H1 (cell line): Measurements from ENCODE around the gene WHAMM. TPM values are rescaled to one million over a fixed set of nuclear protein-coding genes. Genes with fewer than 3 reads are reported as not detected.

Source experiments
- CTCF ChIA-PET: fragments of 300-600 bp; sonication (Branson Sonifier 250); formaldehyde crosslinking; loops from one replicate; lab custom pipeline; 2021; ENCODE audit not compliant: partially characterized antibody; lab: Charles Lee
- POLR2A ChIA-PET: fragments of 300-600 bp; sonication (Branson Sonifier 250); formaldehyde crosslinking; loops from one replicate; lab custom pipeline; 2021; ENCODE audit warnings: inconsistent platforms; ENCODE audit not compliant: partially characterized antibody; lab: Charles Lee
- DNase-seq, 2 experiments: peaks; one replicate each; pipeline versions ENCODE4 v3.0.0 to v3.0.0-alpha.2; 2010 to 2022; ENCODE audit warnings: low spot score in 2 of 2, low read depth in 1 of 2, mixed read lengths in 1 of 2
- FAIRE-seq: peaks from 2 replicates; lab custom pipeline; 2011; peaks lifted over from hg19 to GRCh38; lab: Jason Lieb, UNC
- H2AFZ ChIP-seq: 2 replicates; pipeline ENCODE4 v1.8.1; 2012; ENCODE audit warnings: low read length, inconsistent platforms
- H2AK5ac ChIP-seq: 2 replicates; pipeline ENCODE4 v1.6.1; 2013; ENCODE audit warnings: low read depth, low read length
- H2BK120ac ChIP-seq: replicated peaks from 2 replicates; pipeline ENCODE3; 2013; ENCODE audit warnings: low read depth, low read length, inconsistent platforms
- H2BK12ac ChIP-seq: 2 replicates; pipeline ENCODE4 v1.6.1; 2013; ENCODE audit warnings: low read depth, low read length
- H2BK15ac ChIP-seq: 2 replicates; pipeline ENCODE4 v1.6.1; 2013; ENCODE audit warnings: low read length
- H2BK20ac ChIP-seq: 2 replicates; pipeline ENCODE4 v1.6.1; 2013; ENCODE audit warnings: low read length
- H2BK5ac ChIP-seq: 2 replicates; pipeline ENCODE4 v1.6.1; 2013; ENCODE audit warnings: low read depth, low read length
- H3K14ac ChIP-seq: 2 replicates; pipeline ENCODE4 v1.6.1; 2013; ENCODE audit warnings: inconsistent platforms; ENCODE audit not compliant: insufficient read length
- H3K18ac ChIP-seq: 2 replicates; pipeline ENCODE4 v1.6.1; 2013; ENCODE audit warnings: low read length; ENCODE audit errors: extremely low read depth
- H3K23ac ChIP-seq: 2 replicates; pipeline ENCODE4 v1.6.1; 2013; ENCODE audit warnings: inconsistent platforms; ENCODE audit not compliant: insufficient read length
- H3K23me2 ChIP-seq: 2 replicates; pipeline ENCODE4 v1.6.1; 2013; ENCODE audit warnings: low read depth, low read length
- H3K27ac ChIP-seq: 2 replicates; pipeline ENCODE4 v1.6.1; 2011; ENCODE audit warnings: low read depth, low read length, inconsistent platforms
- H3K27me3 ChIP-seq, 4 experiments: replicated peaks in 1 of 4; 1 replicate in 1 of 4; 2 replicates in 3 of 4; pipeline versions ENCODE4 v1.6.1 to v1.8.1; 2011 to 2013; ENCODE audit warnings: low read length in 3 of 4, mild to moderate bottlenecking in 3 of 4, inconsistent platforms in 2 of 4, mixed read lengths in 2 of 4, moderate library complexity in 1 of 4; ENCODE audit not compliant: control insufficient read depth in 3 of 4, insufficient read depth in 3 of 4; ENCODE audit errors: extremely low read depth in 1 of 4
- H3K36me3 ChIP-seq, 4 experiments: 2 replicates each; pipeline versions ENCODE4 v1.6.1 to v1.8.1; 2011 to 2013; ENCODE audit warnings: mild to moderate bottlenecking in 4 of 4, low read length in 3 of 4, moderate library complexity in 2 of 4, control low read depth in 1 of 4, inconsistent platforms in 1 of 4; ENCODE audit not compliant: insufficient read depth in 4 of 4, control insufficient read depth in 2 of 4
- H3K4ac ChIP-seq: replicated peaks from 2 replicates; pipeline ENCODE3; 2013; ENCODE audit warnings: low read length, low read depth, mixed read lengths, inconsistent platforms; ENCODE audit not compliant: insufficient read length
- H3K4me1 ChIP-seq, 4 experiments: replicated peaks in 1 of 4; 1 replicate in 1 of 4; 2 replicates in 3 of 4; pipeline versions ENCODE4 v1.6.1 to v1.8.1; 2011 to 2013; ENCODE audit warnings: low read length in 3 of 4, inconsistent platforms in 2 of 4, mixed read lengths in 1 of 4; ENCODE audit not compliant: insufficient read depth in 4 of 4, control insufficient read depth in 3 of 4
- H3K4me2 ChIP-seq, 2 experiments: 2 replicates each; pipeline versions ENCODE4 v1.6.1 to v1.8.1; 2011 to 2013; ENCODE audit warnings: low read depth in 2 of 2, low read length in 2 of 2, control low read depth in 1 of 2, inconsistent platforms in 1 of 2, mild to moderate bottlenecking in 1 of 2; ENCODE audit not compliant: insufficient read depth in 1 of 2
- H3K4me3 ChIP-seq, 4 experiments: fragments of 200-600, 300-600 bp in 1 of 4; sonication (generic), shearing (Covaris generic), sonication (Bioruptor Twin) in 1 of 4; 2 replicates each; pipeline versions ENCODE4 v1.5.1 to v1.8.1; 2011 to 2016; ENCODE audit warnings: low read length in 4 of 4, low read depth in 3 of 4, control low read depth in 2 of 4, inconsistent platforms in 2 of 4, mild to moderate bottlenecking in 2 of 4, mixed read lengths in 1 of 4, moderate library complexity in 1 of 4; ENCODE audit not compliant: insufficient read depth in 2 of 4; ENCODE audit errors: extremely low read depth in 1 of 4
- H3K56ac ChIP-seq: replicated peaks from 2 replicates; pipeline ENCODE3; 2013; ENCODE audit warnings: low read depth, mild to moderate bottlenecking, mixed read lengths, low read length, inconsistent platforms; ENCODE audit not compliant: insufficient read length
- H3K79me1 ChIP-seq: 2 replicates; pipeline ENCODE4 v1.6.1; 2013; ENCODE audit warnings: low read depth, low read length, control low read depth
- H3K79me2 ChIP-seq, 2 experiments: 2 replicates each; pipeline versions ENCODE4 v1.6.1 to v1.8.1; 2012 to 2013; ENCODE audit warnings: low read length in 2 of 2, mild to moderate bottlenecking in 2 of 2, inconsistent platforms in 1 of 2; ENCODE audit not compliant: insufficient read depth in 2 of 2, control insufficient read depth in 1 of 2
- H3K9ac ChIP-seq, 4 experiments: replicated peaks in 1 of 4; 1 replicate in 1 of 4; 2 replicates in 3 of 4; pipeline versions ENCODE4 v1.6.1 to v1.8.1; 2011 to 2013; ENCODE audit warnings: low read depth in 3 of 4, low read length in 3 of 4, control low read depth in 2 of 4, mild to moderate bottlenecking in 2 of 4, moderate library complexity in 2 of 4, inconsistent platforms in 1 of 4; ENCODE audit errors: extremely low read depth in 1 of 4
- H3K9me3 ChIP-seq, 2 experiments: 2 replicates each; pipeline versions ENCODE4 v1.6.1 to v1.8.1; 2012 to 2013; ENCODE audit warnings: mild to moderate bottlenecking in 2 of 2, moderate library complexity in 2 of 2, control low read depth in 1 of 2, inconsistent platforms in 1 of 2, low read depth in 1 of 2, low read length in 1 of 2, mixed read lengths in 1 of 2; ENCODE audit not compliant: insufficient read depth in 2 of 2
- H4K20me1 ChIP-seq, 2 experiments: replicated peaks in 1 of 2; 2 replicates each; pipeline versions ENCODE3 to v1.8.1; 2011 to 2013; ENCODE audit warnings: inconsistent platforms in 2 of 2, low read length in 2 of 2, mild to moderate bottlenecking in 1 of 2; ENCODE audit not compliant: insufficient read depth in 2 of 2, control insufficient read depth in 1 of 2
- H4K5ac ChIP-seq: 2 replicates; pipeline ENCODE4 v1.6.1; 2013; ENCODE audit warnings: low read length, low read depth, mixed read lengths, inconsistent platforms; ENCODE audit not compliant: insufficient read length
- H4K8ac ChIP-seq: 2 replicates; pipeline ENCODE4 v1.8.0; 2013; ENCODE audit warnings: mild to moderate bottlenecking, moderate library complexity, low read length, inconsistent platforms; ENCODE audit not compliant: insufficient read depth; ENCODE audit errors: extremely low read depth
- H4K91ac ChIP-seq: replicated peaks from 2 replicates; pipeline ENCODE3; 2013; ENCODE audit warnings: low read length, mixed read lengths, inconsistent platforms; ENCODE audit not compliant: insufficient read length
- CBX8 ChIP-seq: fragments of 300-800, 300-1000 bp; sonication (generic); IDR thresholded peaks from 2 replicates; pipeline ENCODE4 v1.7.1; 2016; ENCODE audit warnings: low read depth, low read length, borderline replicate concordance
- EP300 ChIP-seq, 2 experiments: IDR thresholded peaks; 1 replicate in 1 of 2; 2 replicates in 1 of 2; pipeline ENCODE4 v1.6.1; 2011 to 2012; ENCODE audit warnings: low read depth in 2 of 2, low read length in 2 of 2, mild to moderate bottlenecking in 2 of 2, borderline replicate concordance in 1 of 2, inconsistent platforms in 1 of 2, moderate library complexity in 1 of 2
- KDM5A ChIP-seq: fragments of 200-600 bp; IDR thresholded peaks from 2 replicates; pipeline ENCODE4 v1.7.1; 2012; ENCODE audit warnings: mild to moderate bottlenecking, low read length, inconsistent platforms, mixed read lengths
- NANOG ChIP-seq: IDR thresholded peaks from 2 replicates; pipeline ENCODE4 v1.6.1; 2011; ENCODE audit warnings: low read length, low read depth, mild to moderate bottlenecking, inconsistent platforms; ENCODE audit not compliant: insufficient read depth, poor library complexity, severe bottlenecking
- PHF8 ChIP-seq: fragments of 200-600 bp; sonication (generic); conservative IDR thresholded peaks from 2 replicates; pipeline ENCODE4 v1.7.1; 2012; ENCODE audit warnings: low read depth, mild to moderate bottlenecking, inconsistent platforms, low read length, moderate library complexity
- POLR2A ChIP-seq, 2 experiments: IDR thresholded peaks; 1 replicate in 1 of 2; 2 replicates in 1 of 2; pipeline ENCODE4 v1.6.1; 2011; ENCODE audit warnings: low read depth in 2 of 2, low read length in 2 of 2, mild to moderate bottlenecking in 2 of 2; ENCODE audit errors: control extremely low read depth in 1 of 2
- POU5F1 ChIP-seq: IDR thresholded peaks from 2 replicates; pipeline ENCODE4 v1.6.1; 2011; ENCODE audit warnings: low read depth, mild to moderate bottlenecking, low read length, moderate library complexity
- RFX5 ChIP-seq: IDR thresholded peaks from 2 replicates; pipeline ENCODE4 v1.6.1; 2011; ENCODE audit warnings: low read depth, low read length, improper control_type of control experiment, borderline replicate concordance
- RNF2 ChIP-seq: fragments of 200-900, 300-1000 bp; sonication (generic); IDR thresholded peaks from 2 replicates; pipeline ENCODE4 v1.7.1; 2016; ENCODE audit warnings: borderline replicate concordance, low read depth, mild to moderate bottlenecking, antibody characterized with exemption, low read length; ENCODE audit not compliant: poor library complexity, severe bottlenecking; ENCODE audit errors: missing control alignments
- RXRA ChIP-seq: IDR thresholded peaks from 2 replicates; pipeline ENCODE4 v1.6.1; 2011; ENCODE audit warnings: low read depth, mild to moderate bottlenecking, low read length, moderate library complexity; ENCODE audit not compliant: insufficient read depth
- SRF ChIP-seq: IDR thresholded peaks from 2 replicates; pipeline ENCODE4 v1.6.1; 2011; ENCODE audit warnings: mild to moderate bottlenecking, low read depth, low read length, moderate library complexity
- TAF1 ChIP-seq: IDR thresholded peaks from 2 replicates; pipeline ENCODE4 v1.6.1; 2011; ENCODE audit warnings: mild to moderate bottlenecking, low read depth, low read length
- ZNF274 ChIP-seq: IDR thresholded peaks from 2 replicates; pipeline ENCODE4 v1.7.0; 2012; ENCODE audit warnings: low read length, borderline replicate concordance; ENCODE audit errors: extremely low read depth
- WGBS, 2 experiments: shearing (Covaris generic) in 1 of 2; methylation state at CpG; one replicate each; pipeline versions ENCODE4 v1.1.6 to v1.1.7; 2013 to 2015; ENCODE audit warnings: low lambda C conversion rate in 2 of 2, mixed read lengths in 2 of 2, inconsistent platforms in 1 of 2, low coverage in 1 of 2, missing lambda C conversion rate in 1 of 2; ENCODE audit not compliant: insufficient replicate concordance in 2 of 2, insufficient coverage in 1 of 2, insufficient read length in 1 of 2; ENCODE audit errors: extremely low coverage in 1 of 2, missing lambda C conversion rate in 1 of 2; 5-methylcytosine and 5-hydroxymethylcytosine counted together
- polyA plus RNA-seq, 7 experiments: library from polyadenylated mRNA; depleted of rRNA in 3 of 7; stranded (reverse) in 5 of 7; unstranded in 2 of 7; fragments of >200 nt in 5 of 7; fragments of 200-250 nt in 2 of 7; gene quantifications; 1 replicate in 5 of 7; 2 replicates in 1 of 7; 4 replicates in 1 of 7; pipeline versions ENCODE4 v1.2.1 to v1.2.3, GENCODE V29; 2011 to 2013; ENCODE audit warnings: missing spikeins in 2 of 7, mixed read lengths in 2 of 7
- total RNA-seq: library from RNA; stranded (reverse); fragmentation: NEBNext Ultra II Directional; extraction: Animal tissue kit (Norgen Biotek cat#: 25700); gene quantifications from 2 replicates; pipeline ENCODE4 v1.2.1, GENCODE V29; 2021
- TF ChIP-seq, protein P1 (sequence below): IDR thresholded peaks from 2 replicates; pipeline ENCODE4 v1.6.1; 2012; ENCODE audit warnings: inconsistent platforms

WHAMM gene
- total and polyA plus RNA-seq, 2 of the 8 experiments (the other 6 are each of a cell fraction or from before 2014, with no cell fraction given): 1.1 to 3.3 TPM

DNA sequence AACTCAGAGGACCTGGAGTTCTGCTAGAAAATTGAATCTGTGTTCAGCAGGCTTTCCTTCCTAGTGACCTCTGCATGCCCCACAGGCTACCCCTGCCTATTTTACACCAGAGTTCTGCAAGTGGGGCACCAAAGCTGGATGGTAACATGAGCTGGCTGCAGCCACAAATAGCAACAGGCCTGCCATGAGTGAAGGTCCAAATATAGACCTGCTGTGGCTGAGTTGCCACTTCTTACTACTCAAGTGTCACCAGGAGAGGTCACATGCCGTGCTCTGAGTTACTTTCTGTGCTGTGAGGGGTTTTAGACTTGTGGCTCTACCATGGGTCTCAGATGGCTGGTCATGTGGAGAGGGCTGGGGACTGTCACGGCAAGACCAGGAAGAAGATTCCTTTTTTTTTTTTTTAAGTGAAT, 3.4 kb upstream of the WHAMM start, which contains the start of gene FSD2:
Gene FSD2 (minus strand): TSS at position 76 of the 413 bp plus-strand sequence. CDS start 18,679 bp downstream, outside the sequence.
- Histone ChIP-seq H3K27ac (no peak within 1 kb of the TSS), H4K91ac (no peak within 1 kb of the TSS), H3K14ac (no peak within 1 kb of the TSS), H3K23me2 (peaks cover 5% of the 10 kb centered on the region; the same call in 1 of the 2 replicates), H2AK5ac (no peak within 1 kb of the TSS), H4K8ac (no peak within 1 kb of the TSS), H3K36me3 (no peaks in the 10 kb centered on the region), H2BK15ac (no peak within 1 kb of the TSS), H2BK120ac (no peak within 1 kb of the TSS), H2BK12ac (no peak within 1 kb of the TSS), H3K79me2 (no peaks in the 10 kb centered on the region), H3K56ac (no peak within 1 kb of the TSS), H3K79me1 (no peaks in the 10 kb centered on the region), H4K5ac (no peak within 1 kb of the TSS), H3K4ac (no peak within 1 kb of the TSS), H4K20me1 (no peaks in the 10 kb centered on the region), H2BK20ac (no peak within 1 kb of the TSS), H3K27me3 (peaks cover 0 to 4% (median 0%) of the 10 kb centered on the region in 4 experiments; a peak in 3 of 7 replicates), H3K4me2 (no peak within 1 kb of the TSS), H3K9me3 (no peaks in the 10 kb centered on the region), H3K23ac (no peak within 1 kb of the TSS), H3K18ac (no peak within 1 kb of the TSS), H2BK5ac (no peak within 1 kb of the TSS), H3K9ac (no peak within 1 kb of the TSS), H3K4me3 (no peak within 1 kb of the TSS), H2AFZ (no peak within 1 kb of the TSS), H3K4me1 (peaks cover 0 to 6% (median 0%) of the 10 kb centered on the region in 4 experiments; a peak in 2 of 7 replicates)
- FAIRE-seq: no peak
- ChIA-PET CTCF (no interaction called here), POLR2A (no interaction called here)
- no peak for DNase-seq
- WGBS, 2 experiments: 79% methylated on average over 2 of the region's 2 CpGs; no CpG with 5 or more reads in 1 of the 2 experiments
- TF ChIP-seq POLR2A (IDR thresholded peaks at IDR 0.05; ENCODE audit: control extremely low read depth in 1 of 2, low read depth in 2 of 2, low read length in 2 of 2): no peak
- no peak for TF ChIP-seq TAF1
- TF ChIP-seq RXRA: no peak
- TF ChIP-seq NANOG: no peak
- no peak for TF ChIP-seq EP300 (IDR thresholded peaks at IDR 0.05; ENCODE audit: borderline replicate concordance in 1 of 2, low read depth in 2 of 2, low read length in 2 of 2)
- TF ChIP-seq POU5F1: no peak
- no peak for TF ChIP-seq PHF8
- TF ChIP-seq ZNF274: no peak
- TF ChIP-seq RNF2: no peak
- TF ChIP-seq, protein P1, sequence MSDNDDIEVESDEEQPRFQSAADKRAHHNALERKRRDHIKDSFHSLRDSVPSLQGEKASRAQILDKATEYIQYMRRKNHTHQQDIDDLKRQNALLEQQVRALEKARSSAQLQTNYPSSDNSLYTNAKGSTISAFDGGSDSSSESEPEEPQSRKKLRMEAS: no peak
- TF ChIP-seq SRF: no peak
- TF ChIP-seq CBX8: no peak
- no peak for TF ChIP-seq KDM5A
- no peak for TF ChIP-seq RFX5
